Activated T-cell treated with anti-CD3 and anti-CD28 coated beads, Interleukin-2, amount 50 U/mL, for 4 hours (primary cell): ENCODE measurements around the gene TPBG. TPM values are rescaled to one million over a fixed set of nuclear protein-coding genes. Genes with fewer than 3 reads are reported as not detected.
"Not testable (repeated sequence)": the region's sequence is repeated elsewhere in the genome, so short reads cannot be mapped to it uniquely, and the experiment has no call there.

ENCODE experiments used
- ATAC-seq, 2 donors: fragments of 200-7000 bp; cut with Tn5 transposase; one replicate each; pipeline ENCODE4 v1.10.0; 2021
- DNase-seq: peaks from one replicate; pipeline ENCODE4 v3.0.0-alpha.2; 2020
- H3K27me3 Mint-ChIP-seq: one replicate; pipeline ENCODE4 v1.8.0; 2021; ENCODE audit warnings: low read depth, mixed read lengths
- H3K36me3 Mint-ChIP-seq: one replicate; pipeline ENCODE4 v1.8.0; 2022; ENCODE audit warnings: mixed read lengths; ENCODE audit not compliant: insufficient read depth
- H3K4me1 Mint-ChIP-seq: one replicate; pipeline ENCODE4 v1.8.0; 2021; ENCODE audit warnings: low read depth, mixed read lengths
- H3K4me3 Mint-ChIP-seq: one replicate; pipeline ENCODE4 v1.8.0; 2021; ENCODE audit warnings: mild to moderate bottlenecking, moderate library complexity, mixed read lengths
- H3K9me3 Mint-ChIP-seq: one replicate; pipeline ENCODE4 v1.8.0; 2021; ENCODE audit warnings: mixed read lengths
- total RNA-seq, 3 donors: library from RNA; stranded (reverse); gene quantifications; one replicate each; pipeline ENCODE4 v1.2.1, GENCODE V29; 2021

Gene TPBG
- total RNA-seq, 3 donors from 2014 or later, result 0.13 to 0.53 (median 0.19) TPM

GRCh38 chr6:82364087-82365015 lies 734 bp downstream of the TPBG start:
- ATAC-seq (peak; percentile 32 to 36), DNase-seq (no peak)
- no peaks in the 10 kb centered on the region for H3K36me3 Mint-ChIP-seq
- peaks cover 28% of the 10 kb centered on the region for H3K4me1 Mint-ChIP-seq
- H3K4me3 Mint-ChIP-seq, result peak overlapping the region; percentile 80
- no peaks in the 10 kb centered on the region for H3K9me3 Mint-ChIP-seq
- peaks cover 53% of the 10 kb centered on the region for H3K27me3 Mint-ChIP-seq

DNA sequence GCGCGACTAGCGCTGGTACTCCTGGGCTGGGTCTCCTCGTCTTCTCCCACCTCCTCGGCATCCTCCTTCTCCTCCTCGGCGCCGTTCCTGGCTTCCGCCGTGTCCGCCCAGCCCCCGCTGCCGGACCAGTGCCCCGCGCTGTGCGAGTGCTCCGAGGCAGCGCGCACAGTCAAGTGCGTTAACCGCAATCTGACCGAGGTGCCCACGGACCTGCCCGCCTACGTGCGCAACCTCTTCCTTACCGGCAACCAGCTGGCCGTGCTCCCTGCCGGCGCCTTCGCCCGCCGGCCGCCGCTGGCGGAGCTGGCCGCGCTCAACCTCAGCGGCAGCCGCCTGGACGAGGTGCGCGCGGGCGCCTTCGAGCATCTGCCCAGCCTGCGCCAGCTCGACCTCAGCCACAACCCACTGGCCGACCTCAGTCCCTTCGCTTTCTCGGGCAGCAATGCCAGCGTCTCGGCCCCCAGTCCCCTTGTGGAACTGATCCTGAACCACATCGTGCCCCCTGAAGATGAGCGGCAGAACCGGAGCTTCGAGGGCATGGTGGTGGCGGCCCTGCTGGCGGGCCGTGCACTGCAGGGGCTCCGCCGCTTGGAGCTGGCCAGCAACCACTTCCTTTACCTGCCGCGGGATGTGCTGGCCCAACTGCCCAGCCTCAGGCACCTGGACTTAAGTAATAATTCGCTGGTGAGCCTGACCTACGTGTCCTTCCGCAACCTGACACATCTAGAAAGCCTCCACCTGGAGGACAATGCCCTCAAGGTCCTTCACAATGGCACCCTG lies 1.6 kb downstream of the TPBG start:
- Mint-ChIP-seq H3K4me1 (peaks cover 28% of the 10 kb centered on the region), H3K4me3 (peak overlapping the region; percentile 70), H3K36me3 (no peaks in the 10 kb centered on the region), H3K27me3 (peaks cover 46% of the 10 kb centered on the region), H3K9me3 (no peaks in the 10 kb centered on the region)
- DNase-seq (no peak), ATAC-seq (peak; percentile 21 to 32)

DNA sequence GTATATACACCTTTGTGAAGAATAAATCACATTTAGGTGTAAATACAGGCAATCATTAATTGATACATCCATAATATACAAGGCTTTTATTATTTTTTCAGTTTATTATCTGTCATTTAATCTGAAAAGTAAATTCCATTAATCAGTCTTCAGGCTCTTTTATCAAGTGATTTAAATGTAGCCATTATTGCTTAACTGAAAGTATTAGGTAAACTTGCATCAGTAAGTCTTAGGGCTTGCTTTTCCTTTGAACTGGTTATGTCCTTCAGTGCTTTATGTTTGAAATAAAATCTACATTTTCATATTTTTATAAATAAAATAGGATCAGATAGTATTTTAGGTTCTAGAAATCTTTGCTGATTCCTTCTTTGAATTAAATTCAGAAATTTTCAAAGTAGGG lies 4.1 kb downstream of the TPBG start:
- Mint-ChIP-seq H3K36me3 (no peaks in the 10 kb centered on the region), H3K4me3 (no peak overlapping the region), H3K27me3 (peaks cover 36% of the 10 kb centered on the region), H3K9me3 (no peaks in the 10 kb centered on the region), H3K4me1 (peaks cover 26% of the 10 kb centered on the region)
- ATAC-seq, result no peak
- no peak for DNase-seq

- Mint-ChIP-seq H3K4me1 (peaks cover 3% of the 10 kb centered on the region), H3K9me3 (no peaks in the 10 kb centered on the region), H3K27me3 (peaks cover 15% of the 10 kb centered on the region), H3K4me3 (no peak overlapping the region), H3K36me3 (no peaks in the 10 kb centered on the region)
- no peak for ATAC-seq
- no peak for DNase-seq
Measured at GRCh38 chr6:82370788-82371187, 7.2 kb downstream of the TPBG start.

DNA sequence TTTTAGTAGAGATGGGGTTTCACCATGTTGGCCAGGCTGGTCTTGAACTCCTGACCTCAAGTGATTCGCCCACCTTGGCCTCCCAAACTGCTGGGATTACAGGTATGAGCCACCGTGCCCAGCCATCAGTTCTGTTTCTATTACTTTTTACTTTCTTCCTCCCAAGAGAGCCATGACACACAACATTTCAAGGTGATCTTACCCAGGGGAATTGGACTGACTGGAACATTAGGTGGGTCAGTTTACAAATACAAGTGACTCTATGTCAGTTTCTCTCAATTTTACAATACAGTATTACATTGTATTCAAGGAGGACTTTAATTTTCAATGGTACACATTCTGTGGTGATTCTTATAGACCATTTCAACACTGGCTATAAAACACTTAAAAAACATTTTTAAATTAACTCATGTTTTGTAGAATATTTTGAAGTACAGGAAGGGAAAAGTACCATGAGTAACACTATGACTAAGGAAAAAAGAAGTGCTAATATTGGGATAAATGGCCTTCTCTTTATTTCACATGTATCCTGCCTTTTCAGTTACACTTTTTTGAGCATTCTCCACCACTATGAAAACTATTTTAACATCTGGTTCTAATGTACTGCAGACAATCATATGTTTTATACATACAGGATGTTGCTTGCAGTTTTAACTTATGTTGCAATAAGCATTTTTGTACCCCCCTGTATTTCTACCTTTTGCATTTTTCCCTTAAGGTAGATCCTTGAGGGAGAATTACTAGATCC lies 8.4 kb downstream of the TPBG start:
- no peak for ATAC-seq
- no peaks in the 10 kb centered on the region for H3K4me1 Mint-ChIP-seq
- DNase-seq, result no peak
- peaks cover 8% of the 10 kb centered on the region for H3K27me3 Mint-ChIP-seq
- no peaks in the 10 kb centered on the region for H3K9me3 Mint-ChIP-seq
- H3K4me3 Mint-ChIP-seq, result no peak overlapping the region
- H3K36me3 Mint-ChIP-seq, result no peaks in the 10 kb centered on the region

DNA sequence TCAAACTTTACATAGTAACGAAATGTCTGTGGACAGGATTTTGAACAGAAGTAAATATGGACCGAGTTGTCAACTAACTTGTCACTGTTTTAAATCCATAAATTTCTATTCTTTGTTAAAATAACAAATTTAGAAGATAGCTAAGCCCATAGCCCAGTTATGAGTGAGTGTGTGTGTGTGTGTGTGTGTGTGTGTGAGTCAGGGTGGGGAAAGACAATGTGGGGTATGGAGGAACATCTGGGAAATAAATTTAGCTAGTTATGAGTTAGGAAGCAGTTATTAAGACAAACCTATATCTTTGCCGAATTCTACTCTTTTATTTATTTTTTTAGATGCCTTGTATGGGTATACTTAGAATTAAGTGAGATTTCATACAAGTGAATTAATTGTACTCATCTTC lies 9.0 kb downstream of the TPBG start:
- ATAC-seq (no peak), DNase-seq (no peak)
- no peaks in the 10 kb centered on the region for H3K36me3 Mint-ChIP-seq
- H3K9me3 Mint-ChIP-seq, result no peaks in the 10 kb centered on the region
- H3K4me3 Mint-ChIP-seq, result no peak overlapping the region
- peaks cover 8% of the 10 kb centered on the region for H3K27me3 Mint-ChIP-seq
- no peaks in the 10 kb centered on the region for H3K4me1 Mint-ChIP-seq

DNA sequence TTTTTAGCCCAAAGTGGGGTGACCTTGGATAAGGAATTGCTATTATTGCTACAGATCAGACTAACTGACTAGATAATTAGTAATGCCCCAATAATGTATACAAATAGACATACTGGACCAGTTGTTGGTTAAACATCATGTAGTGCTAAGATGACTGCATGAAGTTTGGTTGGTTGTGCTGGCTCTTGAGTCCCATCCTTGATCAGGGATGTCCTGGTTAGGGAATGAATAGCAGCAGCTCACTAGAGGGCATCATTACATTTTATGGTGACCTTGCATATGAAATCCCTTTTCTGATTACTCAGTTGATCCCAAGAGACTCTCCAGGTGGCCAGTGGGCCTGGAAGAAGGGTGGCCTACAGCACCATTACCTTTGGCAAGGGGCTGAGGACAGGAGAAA lies 10.9 kb downstream of the TPBG start:
- Mint-ChIP-seq H3K36me3 (no peaks in the 10 kb centered on the region), H3K4me1 (no peaks in the 10 kb centered on the region), H3K27me3 (peaks cover 12% of the 10 kb centered on the region), H3K4me3 (no peak overlapping the region), H3K9me3 (no peaks in the 10 kb centered on the region)
- DNase-seq (no peak), ATAC-seq (no peak)

- Mint-ChIP-seq H3K4me1 (no peaks in the 10 kb centered on the region), H3K4me3 (no peak overlapping the region), H3K36me3 (no peaks in the 10 kb centered on the region), H3K27me3 (peaks cover 11% of the 10 kb centered on the region), H3K9me3 (no peaks in the 10 kb centered on the region)
- no peak for ATAC-seq
- no peak for DNase-seq
Measured at GRCh38 chr6:82376636-82377035, 13.0 kb downstream of the TPBG start.

GRCh38 chr6:82380566-82381185 lies 17.1 kb downstream of the TPBG start:
- no peak overlapping the region for H3K4me3 Mint-ChIP-seq
- H3K9me3 Mint-ChIP-seq, result no peaks in the 10 kb centered on the region
- H3K27me3 Mint-ChIP-seq, result peaks cover 10% of the 10 kb centered on the region
- no peaks in the 10 kb centered on the region for H3K4me1 Mint-ChIP-seq
- ATAC-seq (no peak), DNase-seq (no peak)
- H3K36me3 Mint-ChIP-seq, result no peaks in the 10 kb centered on the region

- Mint-ChIP-seq H3K27me3 (peaks cover 10% of the 10 kb centered on the region), H3K9me3 (no peaks in the 10 kb centered on the region), H3K4me3 (no peak overlapping the region), H3K36me3 (no peaks in the 10 kb centered on the region), H3K4me1 (no peaks in the 10 kb centered on the region)
- DNase-seq, result no peak
- ATAC-seq, result no peak
Measured at GRCh38 chr6:82381278-82381677, 17.7 kb downstream of the TPBG start.

GRCh38 chr6:82385102-82385501 lies 21.5 kb downstream of the TPBG start:
- ATAC-seq (no peak), DNase-seq (no peak)
- peaks cover 4% of the 10 kb centered on the region for H3K27me3 Mint-ChIP-seq
- H3K4me1 Mint-ChIP-seq, result no peaks in the 10 kb centered on the region
- H3K4me3 Mint-ChIP-seq, result no peak overlapping the region
- no peaks in the 10 kb centered on the region for H3K36me3 Mint-ChIP-seq
- no peaks in the 10 kb centered on the region for H3K9me3 Mint-ChIP-seq

DNA sequence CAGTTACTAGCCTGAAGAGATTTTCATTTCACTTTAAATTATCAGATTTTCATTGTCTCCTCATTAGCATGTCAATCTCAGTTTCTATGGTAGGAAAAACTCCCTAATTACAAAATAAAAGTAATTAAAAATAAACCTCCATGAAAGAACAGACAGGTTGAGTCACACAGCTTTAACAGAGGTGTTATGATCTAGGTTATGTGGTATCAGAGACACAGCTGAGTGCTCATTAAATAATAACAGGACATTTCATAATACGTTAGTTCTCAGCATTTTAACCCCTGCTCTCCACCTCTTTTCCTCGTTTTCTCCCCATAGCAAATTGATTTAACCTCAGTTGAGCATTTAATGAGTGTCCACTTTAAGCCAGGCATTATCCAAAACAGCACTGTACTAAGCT lies 21.9 kb downstream of the TPBG start:
- no peak for DNase-seq
- no peaks in the 10 kb centered on the region for H3K9me3 Mint-ChIP-seq
- ATAC-seq, result no peak
- H3K36me3 Mint-ChIP-seq, result no peaks in the 10 kb centered on the region
- peaks cover 4% of the 10 kb centered on the region for H3K27me3 Mint-ChIP-seq
- H3K4me1 Mint-ChIP-seq, result no peaks in the 10 kb centered on the region
- H3K4me3 Mint-ChIP-seq, result no peak overlapping the region

DNA sequence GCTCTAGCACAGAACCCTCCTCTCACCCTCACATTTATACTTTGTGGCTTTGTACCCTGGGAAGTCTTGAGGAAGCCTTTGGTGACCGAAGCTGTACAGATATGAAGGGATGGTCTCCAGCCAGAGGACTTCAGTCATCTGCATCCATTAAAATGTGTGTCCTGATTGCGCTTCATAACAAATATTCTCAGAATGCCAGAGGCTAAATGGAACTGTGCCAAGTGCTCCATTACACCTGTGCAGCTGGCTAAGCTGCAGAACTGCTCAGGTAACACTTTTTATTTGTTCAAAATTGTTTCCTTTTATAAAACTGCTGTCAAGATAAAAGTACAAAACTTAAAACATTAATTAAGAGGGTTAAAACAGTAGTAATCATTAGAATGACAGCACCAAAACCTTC lies 22.3 kb downstream of the TPBG start:
- no peaks in the 10 kb centered on the region for H3K9me3 Mint-ChIP-seq
- no peak overlapping the region for H3K4me3 Mint-ChIP-seq
- ATAC-seq (no peak), DNase-seq (no peak)
- H3K4me1 Mint-ChIP-seq, result no peaks in the 10 kb centered on the region
- no peaks in the 10 kb centered on the region for H3K36me3 Mint-ChIP-seq
- peaks cover 4% of the 10 kb centered on the region for H3K27me3 Mint-ChIP-seq

DNA sequence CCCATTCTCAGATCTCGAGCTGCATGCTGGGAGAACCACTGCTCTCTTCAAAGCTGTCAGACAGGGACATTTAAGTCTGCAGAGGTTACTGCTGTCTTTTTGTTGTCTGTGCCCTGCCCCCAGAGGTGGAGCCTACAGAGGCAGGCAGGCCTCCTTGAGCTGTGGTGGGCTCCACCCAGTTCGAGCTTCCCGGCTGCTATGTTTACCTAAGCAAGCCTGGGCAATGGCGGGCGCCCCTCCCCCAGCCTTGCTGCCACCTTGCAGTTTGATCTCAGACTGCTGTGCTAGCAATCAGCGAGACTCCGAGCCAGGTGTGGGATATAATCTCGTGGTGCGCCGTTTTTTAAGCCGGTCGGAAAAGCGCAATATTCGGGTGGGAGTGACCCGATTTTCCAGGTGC lies 31.2 kb downstream of the TPBG start:
- not testable (repeated sequence) for H3K4me3 Mint-ChIP-seq, H3K9me3 Mint-ChIP-seq, ATAC-seq, DNase-seq, H3K27me3 Mint-ChIP-seq, H3K4me1 Mint-ChIP-seq, H3K36me3 Mint-ChIP-seq
